Stimulated activated CD8-positive, alpha-beta memory T cell treated with anti-CD3 and anti-CD28 coated beads, Interleukin-15, amount 100 ng/mL, for 4 hours (primary cell): Measurements from ENCODE around the gene SDHD.

Experiments
- DNase-seq, 2 donors: peaks; one replicate each; pipeline ENCODE4 v3.0.0-alpha.2; 2020; ENCODE audit warnings: low read depth in 2 of 2

SDHD gene

GRCh38 chr11:112103446-112103845 lies 16.8 kb downstream of the SDHD start:
- no peak for DNase-seq

- DNase-seq = no peak
Measured at GRCh38 chr11:112106070-112106469, 19.4 kb downstream of the SDHD start.

- no peak for DNase-seq
Measured at GRCh38 chr11:112113539-112114457, 27.1 kb downstream of the SDHD start.

- no peak for DNase-seq
Measured at GRCh38 chr11:112114460-112114859, 27.8 kb downstream of the SDHD start.

- no peak for DNase-seq
Measured at GRCh38 chr11:112115386-112115785, 28.7 kb downstream of the SDHD start.

- DNase-seq = no peak
Measured at GRCh38 chr11:112118176-112118575, 31.5 kb downstream of the SDHD start.

- DNase-seq = no peak
Measured at GRCh38 chr11:112121981-112122615, 35.4 kb downstream of the SDHD start.

GRCh38 chr11:112123129-112123528 lies 36.5 kb downstream of the SDHD start:
- no peak for DNase-seq

GRCh38 chr11:112127056-112127455 lies 40.4 kb downstream of the SDHD start:
- DNase-seq = no peak

GRCh38 chr11:112128483-112129121 lies 41.9 kb downstream of the SDHD start:
- no peak for DNase-seq

- no peak for DNase-seq
Measured at GRCh38 chr11:112129656-112130055, 43.0 kb downstream of the SDHD start.

GRCh38 chr11:112132737-112133136 lies 46.1 kb downstream of the SDHD start:
- DNase-seq = no peak

- DNase-seq = no peak
Measured at GRCh38 chr11:112134473-112134872, 47.8 kb downstream of the SDHD start.

- no peak for DNase-seq
Measured at GRCh38 chr11:112143597-112143996, 56.9 kb downstream of the SDHD start.
